ENCODE data around the gene XDH. TPM values are rescaled to one million over a fixed set of nuclear protein-coding genes. Genes with fewer than 3 reads are reported as not detected.

The XDH gene
- polyA plus RNA-seq, 1 donor (not counting 4 experiments of a cell fraction or from before 2014, with no cell fraction given): 40.6 TPM

DNA sequence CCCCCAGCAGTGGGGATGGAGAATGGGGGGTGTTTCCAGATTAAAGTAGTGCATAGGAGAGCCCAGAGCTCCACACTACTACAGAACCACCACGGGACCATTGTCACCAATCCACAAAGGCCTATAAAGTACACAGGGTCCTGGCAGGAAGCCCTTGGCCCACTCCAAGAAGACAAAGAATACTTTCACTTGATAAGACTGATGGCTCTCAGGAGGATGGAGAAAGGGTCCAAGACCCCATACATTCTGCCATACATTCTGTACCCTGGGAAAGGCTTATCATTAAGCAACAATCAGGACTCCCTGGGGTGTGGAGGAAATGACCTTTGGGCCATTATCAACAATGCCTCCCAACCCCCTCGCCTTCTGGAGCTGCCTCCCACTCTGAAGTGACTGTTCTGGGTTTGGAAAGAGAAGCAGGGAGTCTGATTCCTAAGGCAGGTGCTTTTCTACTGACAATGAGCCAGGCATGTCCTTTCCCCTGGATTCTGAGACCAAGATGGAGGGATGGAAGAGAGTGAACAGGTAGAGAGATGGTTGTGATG, 85.4 kb downstream of the XDH start:
- no peak for FAIRE-seq
- dilution Hi-C loops (cut with MboI; ENCODE audit: extremely low pct_ligation_motif_present, low sequenced_read_pairs): no loop called here

DNA sequence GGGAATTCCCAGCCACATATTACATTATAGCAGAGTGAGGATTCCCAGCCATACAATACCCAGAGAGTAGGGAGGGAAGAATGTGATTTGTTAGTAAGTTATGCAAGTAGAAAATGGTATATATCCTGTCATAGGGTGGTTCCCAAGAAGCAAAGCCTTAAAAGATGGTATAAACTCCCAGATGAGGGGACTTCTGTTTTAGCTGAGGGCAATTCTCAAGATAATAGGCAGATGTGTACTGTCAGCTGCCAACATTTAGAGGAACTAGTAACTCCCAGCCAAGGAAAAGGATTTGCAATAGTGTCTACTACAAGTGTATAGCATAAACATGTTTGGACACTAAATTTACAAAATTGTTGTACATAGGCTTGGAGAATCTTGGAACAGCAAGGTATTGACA, 86.5 kb downstream of the XDH start:
- no peaks in the 10 kb centered on the region for H3K79me2 ChIP-seq (ENCODE audit: control insufficient read depth, insufficient read depth, low read length)
- no peak overlapping the region for H3K27ac ChIP-seq (ENCODE audit: control insufficient read depth, insufficient read depth, low read length)
- DNase-seq (ENCODE audit: low read depth, low spot score): no peak
- no peaks in the 10 kb centered on the region for H3K9me3 ChIP-seq (ENCODE audit: control insufficient read depth, low read depth, low read length)
- TF ChIP-seq, protein P1, sequence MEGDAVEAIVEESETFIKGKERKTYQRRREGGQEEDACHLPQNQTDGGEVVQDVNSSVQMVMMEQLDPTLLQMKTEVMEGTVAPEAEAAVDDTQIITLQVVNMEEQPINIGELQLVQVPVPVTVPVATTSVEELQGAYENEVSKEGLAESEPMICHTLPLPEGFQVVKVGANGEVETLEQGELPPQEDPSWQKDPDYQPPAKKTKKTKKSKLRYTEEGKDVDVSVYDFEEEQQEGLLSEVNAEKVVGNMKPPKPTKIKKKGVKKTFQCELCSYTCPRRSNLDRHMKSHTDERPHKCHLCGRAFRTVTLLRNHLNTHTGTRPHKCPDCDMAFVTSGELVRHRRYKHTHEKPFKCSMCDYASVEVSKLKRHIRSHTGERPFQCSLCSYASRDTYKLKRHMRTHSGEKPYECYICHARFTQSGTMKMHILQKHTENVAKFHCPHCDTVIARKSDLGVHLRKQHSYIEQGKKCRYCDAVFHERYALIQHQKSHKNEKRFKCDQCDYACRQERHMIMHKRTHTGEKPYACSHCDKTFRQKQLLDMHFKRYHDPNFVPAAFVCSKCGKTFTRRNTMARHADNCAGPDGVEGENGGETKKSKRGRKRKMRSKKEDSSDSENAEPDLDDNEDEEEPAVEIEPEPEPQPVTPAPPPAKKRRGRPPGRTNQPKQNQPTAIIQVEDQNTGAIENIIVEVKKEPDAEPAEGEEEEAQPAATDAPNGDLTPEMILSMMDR (optimal IDR thresholded peaks at IDR 0.05 in 1 of 3, IDR thresholded peaks at IDR 0.05 in 1 of 3, conservative IDR thresholded peaks at IDR 0.05 in 1 of 3; ENCODE audit: extremely low read depth in 1 of 3, insufficient read depth in 2 of 3, low read length in 3 of 3): no peak
- no peak overlapping the region for H3K9ac ChIP-seq (ENCODE audit: control insufficient read depth, extremely low read depth, insufficient read depth, low read length)
- H4K20me1 ChIP-seq (ENCODE audit: control insufficient read depth, extremely low read depth, insufficient read depth, low read length): no peaks in the 10 kb centered on the region
- H3K4me2 ChIP-seq (ENCODE audit: control insufficient read depth, extremely low read depth, insufficient read depth, low read depth, low read length): no peak overlapping the region
- dilution Hi-C loops (cut with MboI; ENCODE audit: extremely low pct_ligation_motif_present, low sequenced_read_pairs): no loop called here
- no peak overlapping the region for H3K4me3 ChIP-seq (ENCODE audit: control insufficient read depth in 2 of 3, extremely low read depth in 1 of 3, insufficient read depth in 2 of 3, low read depth in 1 of 3, low read length in 3 of 3)
- no peaks in the 10 kb centered on the region for H3K9me1 ChIP-seq (ENCODE audit: control insufficient read depth, extremely low read depth, insufficient read depth, low read length)
- H3K4me1 ChIP-seq (ENCODE audit: control insufficient read depth, extremely low read depth, insufficient read depth, low read length): peaks cover 4% of the 10 kb centered on the region
- H2AFZ ChIP-seq (ENCODE audit: control insufficient read depth, low read length): no peak overlapping the region
- peaks cover 0 to 2% of the 10 kb centered on the region in 2 experiments for H3K36me3 ChIP-seq (ENCODE audit: control insufficient read depth in 2 of 2, extremely low read depth in 1 of 2, insufficient read depth in 2 of 2, low read length in 2 of 2)
- FAIRE-seq: no peak
- H3K27me3 ChIP-seq (ENCODE audit: control insufficient read depth, extremely low read depth, insufficient read depth, low read length): no peaks in the 10 kb centered on the region

More for the DNA sequence above, 85.4 kb downstream of the XDH start:
- Histone ChIP-seq H3K4me1 (ENCODE audit: control insufficient read depth, extremely low read depth, insufficient read depth, low read length) (peaks cover 4% of the 10 kb centered on the region), H3K79me2 (ENCODE audit: control insufficient read depth, insufficient read depth, low read length) (no peaks in the 10 kb centered on the region), H4K20me1 (ENCODE audit: control insufficient read depth, extremely low read depth, insufficient read depth, low read length) (no peaks in the 10 kb centered on the region), H3K9me3 (ENCODE audit: control insufficient read depth, low read depth, low read length) (no peaks in the 10 kb centered on the region), H3K9me1 (ENCODE audit: control insufficient read depth, extremely low read depth, insufficient read depth, low read length) (no peaks in the 10 kb centered on the region), H3K4me2 (ENCODE audit: control insufficient read depth, extremely low read depth, insufficient read depth, low read depth, low read length) (no peak overlapping the region), H3K27me3 (ENCODE audit: control insufficient read depth, extremely low read depth, insufficient read depth, low read length) (no peaks in the 10 kb centered on the region), H3K9ac (ENCODE audit: control insufficient read depth, extremely low read depth, insufficient read depth, low read length) (no peak overlapping the region), H3K4me3 (ENCODE audit: control insufficient read depth in 2 of 3, extremely low read depth in 1 of 3, insufficient read depth in 2 of 3, low read depth in 1 of 3, low read length in 3 of 3) (no peak overlapping the region), H3K27ac (ENCODE audit: control insufficient read depth, insufficient read depth, low read length) (no peak overlapping the region), H2AFZ (ENCODE audit: control insufficient read depth, low read length) (no peak overlapping the region), H3K36me3 (ENCODE audit: control insufficient read depth in 2 of 2, extremely low read depth in 1 of 2, insufficient read depth in 2 of 2, low read length in 2 of 2) (peaks cover 0 to 2% of the 10 kb centered on the region in 2 experiments)
- TF ChIP-seq, protein P1 (optimal IDR thresholded peaks at IDR 0.05 in 1 of 3, IDR thresholded peaks at IDR 0.05 in 1 of 3, conservative IDR thresholded peaks at IDR 0.05 in 1 of 3; ENCODE audit: extremely low read depth in 1 of 3, insufficient read depth in 2 of 3, low read length in 3 of 3): no peak
- TF ChIP-seq EZH2 (IDR thresholded peaks at IDR 0.05; ENCODE audit: low read length): no peak
- DNase-seq (ENCODE audit: low read depth, low spot score): no peak
